PC-3 (cell line): ENCODE results near the gene RECQL5. TPM values are rescaled to one million over a fixed set of nuclear protein-coding genes. Genes with fewer than 3 reads are reported as not detected.
A peak's percentile ranks its signal among the peaks of the same experiment; 100 is the strongest.

ENCODE experiments used
- ATAC-seq: fragments of 200-7000 bp; cut with Tn5 transposase; 2 replicates; pipeline ENCODE4 v1.9.1; 2020; ENCODE audit warnings: mild to moderate bottlenecking, moderate library complexity
- BruUV-seq: library from RNA; stranded (reverse); fragments of 400-500 nt; replicated peaks from 2 replicates; lab custom pipeline; 2021; lab: Mats Ljungman, UMichigan
- CTCF ChIA-PET: fragments of 300-600 bp; sonication (Branson Sonifier 250); formaldehyde crosslinking; loops from one replicate; lab custom pipeline; 2022; ENCODE audit warnings: antibody characterized with exemption; lab: Charles Lee
- POLR2A ChIA-PET: fragments of 300-600 bp; sonication (Branson Sonifier 250); formaldehyde crosslinking; loops from one replicate; lab custom pipeline; 2022; ENCODE audit warnings: antibody characterized with exemption; ENCODE audit not compliant: unreplicated experiment; lab: Charles Lee
- DNase-seq: peaks from one replicate; pipeline ENCODE4 v3.0.0-alpha.2; 2015
- H2AFZ ChIP-seq: fragments of 300-600 bp; sonication (generic); 2 replicates; pipeline ENCODE4 v1.6.0; 2016; ENCODE audit warnings: antibody characterized with exemption, low read length
- H3F3A ChIP-seq: fragments of 300-600 bp; sonication (generic); one replicate; pipeline ENCODE4 v1.6.0; 2017; ENCODE audit warnings: antibody characterized with exemption, low read length, control low read depth, mild to moderate bottlenecking; ENCODE audit not compliant: unreplicated experiment
- H3K27ac ChIP-seq: fragments of 300-600 bp; sonication (generic); 2 replicates; pipeline ENCODE4 v1.5.1; 2016; ENCODE audit warnings: mild to moderate bottlenecking, low read length
- H3K27me3 ChIP-seq: fragments of 300-600 bp; sonication (generic); 2 replicates; pipeline ENCODE4 v1.6.1; 2016; ENCODE audit warnings: low read length, mixed read lengths
- H3K36me3 ChIP-seq: fragments of 300-600 bp; sonication (generic); 2 replicates; pipeline ENCODE4 v1.6.1; 2016; ENCODE audit warnings: low read depth, mixed run types, low read length, mixed read lengths
- H3K4me1 ChIP-seq: fragments of 300-600 bp; sonication (generic); 2 replicates; pipeline ENCODE4 v1.5.1; 2016; ENCODE audit warnings: low read length; ENCODE audit not compliant: insufficient read depth
- H3K4me2 ChIP-seq: fragments of 300-600 bp; sonication (generic); 2 replicates; pipeline ENCODE4 v1.6.0; 2016; ENCODE audit warnings: low read length
- H3K4me3 ChIP-seq: fragments of 300-600 bp; sonication (generic); 2 replicates; pipeline ENCODE4 v1.5.1; 2016; ENCODE audit warnings: mild to moderate bottlenecking, low read length, mixed read lengths
- H3K79me2 ChIP-seq: fragments of 300-600 bp; sonication (generic); 2 replicates; pipeline ENCODE4 v1.6.1; 2017; ENCODE audit warnings: low read length, mixed read lengths
- H3K9ac ChIP-seq: fragments of 300-600 bp; sonication (generic); 2 replicates; pipeline ENCODE4 v1.6.0; 2016; ENCODE audit warnings: mild to moderate bottlenecking, low read length
- H3K9me2 ChIP-seq: fragments of 300-600 bp; sonication (generic); replicated peaks from 2 replicates; pipeline ENCODE4 v1.6.1; 2016; ENCODE audit warnings: mixed run types, low read length, mixed read lengths
- H3K9me3 ChIP-seq: fragments of 300-600 bp; sonication (generic); 2 replicates; pipeline ENCODE4 v1.6.1; 2016; ENCODE audit warnings: low read length, mixed read lengths
- H4K20me1 ChIP-seq: fragments of 300-600 bp; sonication (generic); 2 replicates; pipeline ENCODE4 v1.6.1; 2016; ENCODE audit warnings: low read length, mixed read lengths
- CTCF ChIP-seq: fragments of 300-600 bp; sonication (generic); conservative IDR thresholded peaks from 2 replicates; pipeline ENCODE4 v1.5.1; 2017; ENCODE audit warnings: antibody characterized with exemption, low read depth, mild to moderate bottlenecking, low read length
- EZH2 ChIP-seq: fragments of 300-600 bp; sonication (generic); IDR thresholded peaks from one replicate; pipeline ENCODE4 v1.6.1; 2017; ENCODE audit warnings: antibody characterized with exemption, mild to moderate bottlenecking, low read length; ENCODE audit not compliant: unreplicated experiment
- EZH2phosphoT487 ChIP-seq: fragments of 300-600 bp; sonication (generic); IDR thresholded peaks from 2 replicates; pipeline ENCODE4 v1.6.1; 2018; ENCODE audit warnings: mild to moderate bottlenecking, antibody characterized with exemption, low read length, borderline replicate concordance
- intact Hi-C: fragments of 100-400 bp; cut with micrococcal nuclease; formaldehyde crosslinking; loops from 2 replicates; pipeline ENCODE4 v1.9.0; 2023
- total RNA-seq: library from RNA; depleted of rRNA; stranded (reverse); fragments of >200 nt; gene quantifications from 2 replicates; pipeline ENCODE4 v1.2.3, GENCODE V29; 2014

Gene RECQL5
- total RNA-seq, 1 experiment from 2014 or later, result 54.2 TPM

- no peak for ATAC-seq
- H4K20me1 ChIP-seq, result peaks cover 4% of the 10 kb centered on the region; the same call in 1 of the 2 replicates
- peaks cover 88% of the 10 kb centered on the region for H3K4me1 ChIP-seq
Measured at GRCh38 chr17:75694536-75694935, 27.6 kb upstream of the RECQL5 start.

GRCh38 chr17:75693500-75694481, 26.8 kb upstream of the RECQL5 start:
- DNase-seq, result peak; percentile 99
- no peaks in the 10 kb centered on the region for H3K9me3 ChIP-seq
- peak; percentile 77 for ATAC-seq
- TF ChIP-seq EZH2phosphoT487, result no peak; the same call in 1 of the 2 replicates
- TF ChIP-seq CTCF, result peak; percentile 38; the same call in 1 of the 2 replicates
- no peak for TF ChIP-seq EZH2
- peak overlapping the region; percentile 86 for H3K27ac ChIP-seq
- peaks cover 50% of the 10 kb centered on the region for H3K36me3 ChIP-seq
- no peak overlapping the region for H3K4me3 ChIP-seq
- peaks cover 5% of the 10 kb centered on the region for H3F3A ChIP-seq
- ChIA-PET CTCF (interaction anchor here (0.5 to 2.4 kb wide), 5 partner anchors 10 to 53 kb away, joined by 3 to 14 read pairs (median 4); no protein-coding TSS in a partner anchor), POLR2A (interaction anchor here (0.6 to 0.9 kb wide), 4 partner anchors 14 to 91 kb away, joined by 3 to 8 read pairs (median 4); partner anchors contain the start of gene UNK)
- no peak overlapping the region for H2AFZ ChIP-seq
- H3K9me2 ChIP-seq, result no peaks in the 10 kb centered on the region
- peak overlapping the region; percentile 39 for H3K4me2 ChIP-seq
- H3K4me1 ChIP-seq, result peaks cover 88% of the 10 kb centered on the region
- H4K20me1 ChIP-seq, result peaks cover 4% of the 10 kb centered on the region; the same call in 1 of the 2 replicates
- BruUV-seq, result no TSS peak
- peak overlapping the region; percentile 52 for H3K9ac ChIP-seq
- intact Hi-C loops, result loop anchor here (1.0 kb wide), 1 partner anchor 14 kb away; no protein-coding TSS in a partner anchor
- no peaks in the 10 kb centered on the region for H3K27me3 ChIP-seq
- peaks cover 82% of the 10 kb centered on the region for H3K79me2 ChIP-seq

More at GRCh38 chr17:75694536-75694935, 27.6 kb upstream of the RECQL5 start:
- 0 out of 2 replicates have a peak overlapping the region, but pooled peaks have one; percentile 52 for H3K9ac ChIP-seq
- H3F3A ChIP-seq, result peaks cover 5% of the 10 kb centered on the region
- ChIA-PET CTCF (interaction anchor here (1.3 to 2.4 kb wide), 3 partner anchors 11 to 15 kb away, joined by 3 to 14 read pairs (median 4); no protein-coding TSS in a partner anchor), POLR2A (interaction anchor here (0.6 to 0.9 kb wide), 3 partner anchors 15 to 90 kb away, joined by 3 to 8 read pairs (median 4); partner anchors contain the start of gene UNK)
- H3K79me2 ChIP-seq, result peaks cover 86% of the 10 kb centered on the region
- H3K27ac ChIP-seq, result peak overlapping the region; percentile 86
- H3K4me2 ChIP-seq, result peak overlapping the region; percentile 39; the same call in 1 of the 2 replicates
- intact Hi-C loops, result no loop called here
- no peak for TF ChIP-seq CTCF
- no peak for TF ChIP-seq EZH2phosphoT487
- TF ChIP-seq EZH2, result no peak
- no peaks in the 10 kb centered on the region for H3K27me3 ChIP-seq
- DNase-seq, result no peak
- peaks cover 51% of the 10 kb centered on the region for H3K36me3 ChIP-seq
- peak overlapping the region; percentile 7; the same call in 1 of the 2 replicates for H3K4me3 ChIP-seq
- no TSS peak for BruUV-seq
- H3K9me2 ChIP-seq, result no peaks in the 10 kb centered on the region
- H3K9me3 ChIP-seq, result no peaks in the 10 kb centered on the region
- H2AFZ ChIP-seq, result no peak overlapping the region
